GM12892 (cell line): ENCODE data around the gene CLNK.

Source experiments
- POLR2A ChIP-seq: IDR thresholded peaks from 2 replicates; pipeline ENCODE4 v1.6.1; 2011; ENCODE audit warnings: low read depth, low read length, control low read depth
- POLR2AphosphoS5 ChIP-seq: IDR thresholded peaks from 2 replicates; pipeline ENCODE4 v1.6.1; 2011; ENCODE audit warnings: low read depth, low read length, control low read depth

- no peak for TF ChIP-seq POLR2A
- TF ChIP-seq POLR2AphosphoS5, result no peak
Observed at GRCh38 chr4:10462876-10463275, 221.7 kb downstream of the CLNK start.
